OCI-LY3 (cell line): ENCODE measurements around the gene KRTAP10-8.
"Not testable (repeated sequence)": the region's sequence is repeated elsewhere in the genome, so short reads cannot be mapped to it uniquely, and the experiment has no call there.

ENCODE experiments used
- CTCF ChIP-seq: fragments of 200-600, 300-600 bp; sonication (generic); IDR thresholded peaks from 2 replicates; pipeline ENCODE4 v1.5.1; 2014; ENCODE audit warnings: antibody characterized with exemption, low read length, low read depth
- EZH2phosphoT487 ChIP-seq: fragments of 200-600 bp; shearing (Covaris generic); IDR thresholded peaks from 2 replicates; pipeline ENCODE4 v1.6.1; 2018; ENCODE audit warnings: antibody characterized with exemption, mixed run types, low read depth

DNA sequence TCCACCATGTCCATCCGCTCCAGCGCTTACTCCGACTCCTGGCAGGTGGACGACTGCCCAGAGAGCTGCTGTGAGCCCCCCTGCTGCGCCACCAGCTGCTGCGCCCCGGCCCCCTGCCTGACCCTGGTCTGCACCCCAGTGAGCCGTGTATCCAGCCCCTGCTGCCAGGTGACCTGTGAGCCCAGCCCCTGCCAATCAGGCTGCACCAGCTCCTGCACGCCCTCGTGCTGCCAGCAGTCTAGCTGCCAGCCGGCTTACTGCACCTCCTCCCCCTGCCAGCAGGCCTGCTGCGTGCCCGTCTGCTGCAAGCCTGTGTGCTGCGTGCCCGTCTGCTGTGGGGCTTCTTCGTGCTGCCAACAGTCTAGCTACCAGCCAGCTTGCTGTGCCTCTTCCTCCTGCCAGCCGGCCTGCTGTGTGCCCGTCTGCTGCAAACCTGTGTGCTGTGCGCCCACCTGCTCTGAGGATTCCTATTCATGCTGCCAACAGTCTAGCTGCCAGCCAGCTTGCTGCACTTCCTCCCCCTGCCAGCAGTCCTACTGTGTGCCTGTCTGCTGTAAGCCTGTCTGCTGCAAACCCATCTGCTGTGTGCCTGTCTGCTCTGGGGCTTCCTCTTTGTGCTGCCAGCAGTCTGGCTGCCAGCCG is 15.4 kb downstream of the KRTAP10-8 start:
- not testable (repeated sequence) for TF ChIP-seq EZH2phosphoT487, CTCF
